Caco-2 (cell line): ENCODE data around the gene NRP2. TPM values are rescaled to one million over a fixed set of nuclear protein-coding genes. Genes with fewer than 3 reads are reported as not detected.

Source experiments
- BruUV-seq: library from RNA; stranded (reverse); fragments of 400-500 nt; replicated peaks from 2 replicates; lab custom pipeline; 2021; lab: Mats Ljungman, UMichigan
- CTCF ChIA-PET: fragments of 300-600 bp; sonication (Branson Sonifier 250); formaldehyde crosslinking; loops from one replicate; lab custom pipeline; 2022; ENCODE audit warnings: antibody characterized with exemption; lab: Charles Lee
- POLR2A ChIA-PET: fragments of 300-600 bp; sonication (Branson Sonifier 250); formaldehyde crosslinking; loops from one replicate; lab custom pipeline; 2022; ENCODE audit warnings: antibody characterized with exemption; lab: Charles Lee
- DNase-seq, 2 experiments: peaks; one replicate each; pipeline versions ENCODE4 v3.0.0 to v3.0.0-alpha.2; 2020 to 2022
- H3K27me3 ChIP-seq: replicated peaks from 2 replicates; pipeline ENCODE4 v1.6.0; 2011; ENCODE audit warnings: low read length; ENCODE audit not compliant: control insufficient read depth, insufficient read depth
- H3K36me3 ChIP-seq: 2 replicates; pipeline ENCODE4 v1.5.1; 2011; ENCODE audit warnings: low read length; ENCODE audit not compliant: control insufficient read depth, insufficient read depth
- H3K4me1 ChIP-seq: fragments of 250-450 bp; sonication (Bioruptor Pico); 2 replicates; pipeline ENCODE4 v1.5.1; 2020; ENCODE audit warnings: mild to moderate bottlenecking
- H3K4me3 ChIP-seq: 2 replicates; pipeline ENCODE4 v1.5.1; 2011; ENCODE audit warnings: low read depth, mild to moderate bottlenecking, control low read depth, low read length
- H3K9me3 ChIP-seq: fragments of 250-450 bp; sonication (Bioruptor Pico); 2 replicates; pipeline ENCODE4 v1.5.1; 2020; ENCODE audit warnings: mild to moderate bottlenecking, moderate library complexity
- H3K27ac Mint-ChIP-seq: one replicate; pipeline ENCODE4 v1.8.0; 2022; ENCODE audit warnings: mixed read lengths; ENCODE audit not compliant: unreplicated experiment
- H3K27me3 Mint-ChIP-seq: one replicate; pipeline ENCODE4 v1.8.0; 2022; ENCODE audit warnings: mixed read lengths; ENCODE audit not compliant: insufficient read depth, unreplicated experiment
- H3K36me3 Mint-ChIP-seq: one replicate; pipeline ENCODE4 v1.8.0; 2022; ENCODE audit warnings: mild to moderate bottlenecking, mixed read lengths; ENCODE audit not compliant: insufficient read depth, unreplicated experiment
- H3K4me1 Mint-ChIP-seq: one replicate; pipeline ENCODE4 v1.8.0; 2022; ENCODE audit warnings: low read depth, mixed read lengths; ENCODE audit not compliant: unreplicated experiment
- H3K4me3 Mint-ChIP-seq: one replicate; pipeline ENCODE4 v1.8.0; 2022; ENCODE audit warnings: mild to moderate bottlenecking, moderate library complexity, mixed read lengths; ENCODE audit not compliant: unreplicated experiment
- H3K9me3 Mint-ChIP-seq: one replicate; pipeline ENCODE4 v1.8.0; 2022; ENCODE audit warnings: mixed read lengths; ENCODE audit not compliant: unreplicated experiment
- intact Hi-C: fragments of 100-400 bp; cut with micrococcal nuclease; formaldehyde crosslinking; loops from one replicate; pipeline ENCODE4 v1.10.0; 2022; ENCODE audit not compliant: unreplicated experiment
- total RNA-seq: library from RNA; stranded (reverse); gene quantifications from 2 replicates; pipeline ENCODE4 v1.2.3, GENCODE V29; 2022
- TF ChIP-seq, protein P1 (sequence below), 2 experiments: fragments of 200-600 bp in 1 of 2; IDR thresholded peaks; 1 replicate in 1 of 2; 2 replicates in 1 of 2; pipeline versions ENCODE4 v1.5.1 to v1.8.0; 2011 to 2022; ENCODE audit warnings: antibody characterized with exemption in 1 of 2, control low read depth in 1 of 2, inconsistent platforms in 1 of 2, low read depth in 1 of 2, low read length in 1 of 2, mild to moderate bottlenecking in 1 of 2, moderate library complexity in 1 of 2; ENCODE audit not compliant: insufficient read depth in 1 of 2, severe bottlenecking in 1 of 2, unreplicated experiment in 1 of 2

The NRP2 gene
- total RNA-seq, 1 experiment from 2014 or later, result 96.9 TPM

DNA sequence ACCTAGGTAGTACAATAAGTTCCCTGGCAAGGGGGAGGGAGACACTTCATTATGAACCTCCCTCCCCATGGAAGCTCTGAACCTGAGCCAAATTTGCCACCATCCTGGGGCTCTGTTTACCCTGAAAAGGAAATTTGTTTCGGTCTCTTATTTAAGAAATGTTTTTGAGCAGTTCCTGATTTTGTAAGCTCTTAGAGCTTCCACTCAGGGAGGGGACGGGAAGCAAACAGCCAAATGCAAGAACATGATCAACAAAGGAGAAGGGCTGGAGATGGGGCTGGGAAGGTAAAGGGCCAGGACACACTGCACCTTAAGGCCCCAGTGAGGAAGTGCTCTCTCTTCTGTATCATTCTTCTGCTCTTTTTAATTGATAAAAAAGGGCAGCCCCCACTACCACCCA, 117.9 kb downstream of the NRP2 start:
- H3K27me3 ChIP-seq, result no peaks in the 10 kb centered on the region
- BruUV-seq, result no TSS peak
- DNase-seq, result no peak
- Mint-ChIP-seq H3K4me3 (no peak overlapping the region), H3K9me3 (no peaks in the 10 kb centered on the region), H3K27me3 (no peaks in the 10 kb centered on the region), H3K4me1 (no peaks in the 10 kb centered on the region), H3K27ac (no peak overlapping the region), H3K36me3 (no peaks in the 10 kb centered on the region)
- TF ChIP-seq, protein P1, sequence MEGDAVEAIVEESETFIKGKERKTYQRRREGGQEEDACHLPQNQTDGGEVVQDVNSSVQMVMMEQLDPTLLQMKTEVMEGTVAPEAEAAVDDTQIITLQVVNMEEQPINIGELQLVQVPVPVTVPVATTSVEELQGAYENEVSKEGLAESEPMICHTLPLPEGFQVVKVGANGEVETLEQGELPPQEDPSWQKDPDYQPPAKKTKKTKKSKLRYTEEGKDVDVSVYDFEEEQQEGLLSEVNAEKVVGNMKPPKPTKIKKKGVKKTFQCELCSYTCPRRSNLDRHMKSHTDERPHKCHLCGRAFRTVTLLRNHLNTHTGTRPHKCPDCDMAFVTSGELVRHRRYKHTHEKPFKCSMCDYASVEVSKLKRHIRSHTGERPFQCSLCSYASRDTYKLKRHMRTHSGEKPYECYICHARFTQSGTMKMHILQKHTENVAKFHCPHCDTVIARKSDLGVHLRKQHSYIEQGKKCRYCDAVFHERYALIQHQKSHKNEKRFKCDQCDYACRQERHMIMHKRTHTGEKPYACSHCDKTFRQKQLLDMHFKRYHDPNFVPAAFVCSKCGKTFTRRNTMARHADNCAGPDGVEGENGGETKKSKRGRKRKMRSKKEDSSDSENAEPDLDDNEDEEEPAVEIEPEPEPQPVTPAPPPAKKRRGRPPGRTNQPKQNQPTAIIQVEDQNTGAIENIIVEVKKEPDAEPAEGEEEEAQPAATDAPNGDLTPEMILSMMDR (IDR thresholded peaks at IDR 0.05; ENCODE audit: insufficient read depth in 1 of 2, low read depth in 1 of 2, low read length in 1 of 2, severe bottlenecking in 1 of 2, unreplicated experiment in 1 of 2), result no peak
- intact Hi-C loops, result no loop called here
- no peaks in the 10 kb centered on the region for H3K9me3 ChIP-seq
- ChIA-PET POLR2A (no interaction called here), CTCF (no interaction called here)
- H3K4me1 ChIP-seq, result no peaks in the 10 kb centered on the region
- H3K36me3 ChIP-seq, result no peaks in the 10 kb centered on the region
- H3K4me3 ChIP-seq, result no peak overlapping the region

DNA sequence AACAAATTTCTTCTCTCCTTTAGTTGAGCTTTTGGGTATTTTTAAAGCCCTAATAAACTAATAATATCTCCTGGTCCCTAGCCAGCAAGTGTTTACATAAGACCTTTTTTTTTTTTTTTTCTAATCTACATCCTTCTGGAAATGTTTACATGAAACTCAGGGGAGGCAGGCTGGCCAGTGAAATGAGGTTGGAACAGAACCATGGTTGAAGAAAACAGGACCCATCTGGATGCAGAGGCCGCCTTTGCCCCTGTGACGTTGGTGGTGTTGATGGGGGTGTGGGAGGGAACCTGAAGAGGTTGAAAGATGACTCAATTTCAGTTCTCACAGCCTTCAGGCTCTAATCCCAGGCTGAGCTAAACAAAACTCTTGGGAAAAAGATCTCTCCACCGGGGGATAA, 118.5 kb downstream of the NRP2 start:
- no peaks in the 10 kb centered on the region for H3K9me3 ChIP-seq
- no peaks in the 10 kb centered on the region for H3K36me3 ChIP-seq
- H3K4me3 ChIP-seq, result no peak overlapping the region
- peaks cover 2% of the 10 kb centered on the region for H3K4me1 Mint-ChIP-seq
- no peaks in the 10 kb centered on the region for H3K27me3 ChIP-seq
- H3K9me3 Mint-ChIP-seq, result no peaks in the 10 kb centered on the region
- intact Hi-C loops, result no loop called here
- H3K27me3 Mint-ChIP-seq, result no peaks in the 10 kb centered on the region
- TF ChIP-seq, protein P1 (IDR thresholded peaks at IDR 0.05; ENCODE audit: insufficient read depth in 1 of 2, low read depth in 1 of 2, low read length in 1 of 2, severe bottlenecking in 1 of 2, unreplicated experiment in 1 of 2), result no peak
- peaks cover 1% of the 10 kb centered on the region for H3K4me1 ChIP-seq
- DNase-seq, result no peak
- ChIA-PET CTCF (interaction anchor here (0.6 to 0.7 kb wide), 2 partner anchors 54 to 1969 kb away, joined by 4 read pairs; no protein-coding TSS in a partner anchor), POLR2A (no interaction called here)
- no peak overlapping the region for H3K4me3 Mint-ChIP-seq
- no peak overlapping the region for H3K27ac Mint-ChIP-seq
- no peaks in the 10 kb centered on the region for H3K36me3 Mint-ChIP-seq
- BruUV-seq, result no TSS peak

DNA sequence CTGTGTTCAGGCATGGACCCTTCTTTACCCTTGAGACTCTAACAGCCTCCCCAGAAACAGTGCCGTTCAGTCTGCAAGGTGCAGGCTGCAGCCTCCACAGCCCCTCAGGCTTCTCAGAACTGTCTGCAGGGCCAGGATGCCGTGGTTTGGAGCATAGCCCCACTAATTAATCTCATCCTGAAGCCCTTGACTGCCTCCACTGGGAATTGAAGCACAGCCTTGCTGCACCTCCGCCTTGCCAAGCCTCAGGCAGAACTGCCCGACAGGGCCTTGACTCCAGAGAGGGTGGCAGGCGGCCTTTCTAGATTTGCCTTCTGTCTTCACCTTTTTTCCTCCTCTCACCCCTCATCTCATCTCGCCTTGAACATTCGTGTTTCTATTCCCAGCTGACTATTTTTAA, 119.8 kb downstream of the NRP2 start:
- Mint-ChIP-seq H3K9me3 (no peaks in the 10 kb centered on the region), H3K36me3 (no peaks in the 10 kb centered on the region), H3K4me1 (peaks cover 15% of the 10 kb centered on the region), H3K4me3 (no peak overlapping the region), H3K27me3 (no peaks in the 10 kb centered on the region), H3K27ac (no peak overlapping the region)
- no TSS peak for BruUV-seq
- H3K36me3 ChIP-seq, result no peaks in the 10 kb centered on the region
- intact Hi-C loops, result no loop called here
- TF ChIP-seq, protein P1 (IDR thresholded peaks at IDR 0.05; ENCODE audit: insufficient read depth in 1 of 2, low read depth in 1 of 2, low read length in 1 of 2, severe bottlenecking in 1 of 2, unreplicated experiment in 1 of 2), result no peak
- CTCF ChIA-PET, result no interaction called here
- DNase-seq, result no peak
- H3K4me3 ChIP-seq, result no peak overlapping the region
- peaks cover 10% of the 10 kb centered on the region for H3K4me1 ChIP-seq
- POLR2A ChIA-PET, result no interaction called here
- no peaks in the 10 kb centered on the region for H3K27me3 ChIP-seq
- no peaks in the 10 kb centered on the region for H3K9me3 ChIP-seq
